CD4-positive, alpha-beta T cell treated with Interleukin-15 for 4 hours (primary cell): ENCODE data around the gene MLLT6.
A peak's percentile ranks its signal among the peaks of the same experiment; 100 is the strongest.
"Not testable (repeated sequence)": the region's sequence is repeated elsewhere in the genome, so short reads cannot be mapped to it uniquely, and the experiment has no call there.

Source experiments
- DNase-seq: peaks from one replicate; pipeline ENCODE4 v3.0.0-alpha.2; 2020; ENCODE audit warnings: low spot score

Gene MLLT6

DNA sequence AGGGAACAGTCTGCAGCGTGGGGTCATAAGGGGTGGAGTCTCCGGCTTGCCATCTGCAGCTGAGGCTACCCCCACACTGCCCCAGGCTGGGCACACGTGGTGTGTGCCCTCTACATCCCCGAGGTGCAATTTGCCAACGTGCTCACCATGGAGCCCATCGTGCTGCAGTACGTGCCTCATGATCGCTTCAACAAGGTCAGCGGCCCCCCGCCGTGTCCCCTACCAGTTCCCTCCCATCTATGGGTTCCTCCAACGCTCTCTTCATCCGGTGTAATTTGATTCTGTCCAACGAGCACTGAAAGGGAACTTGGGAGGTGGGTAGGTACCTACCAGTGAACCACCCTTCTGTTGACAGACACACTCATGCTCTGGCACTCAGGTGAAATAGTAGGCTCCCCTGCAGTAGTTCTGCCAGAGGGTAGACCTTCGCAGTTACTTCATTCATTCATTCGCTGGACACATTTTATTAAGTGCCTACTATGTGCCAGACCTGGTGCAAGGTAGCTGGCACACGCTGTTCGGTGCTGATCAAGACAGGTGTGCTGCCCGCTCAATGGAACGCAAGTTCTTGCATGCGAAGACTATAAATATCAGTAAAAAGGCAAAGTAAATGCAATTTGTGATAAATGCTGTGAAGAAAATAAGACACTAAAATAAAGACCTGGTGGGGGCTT lies 2.7 kb downstream of the MLLT6 start:
- no peak for DNase-seq

- DNase-seq = no peak
Observed at GRCh38 chr17:38709104-38709820, 4.2 kb downstream of the MLLT6 start.

DNA sequence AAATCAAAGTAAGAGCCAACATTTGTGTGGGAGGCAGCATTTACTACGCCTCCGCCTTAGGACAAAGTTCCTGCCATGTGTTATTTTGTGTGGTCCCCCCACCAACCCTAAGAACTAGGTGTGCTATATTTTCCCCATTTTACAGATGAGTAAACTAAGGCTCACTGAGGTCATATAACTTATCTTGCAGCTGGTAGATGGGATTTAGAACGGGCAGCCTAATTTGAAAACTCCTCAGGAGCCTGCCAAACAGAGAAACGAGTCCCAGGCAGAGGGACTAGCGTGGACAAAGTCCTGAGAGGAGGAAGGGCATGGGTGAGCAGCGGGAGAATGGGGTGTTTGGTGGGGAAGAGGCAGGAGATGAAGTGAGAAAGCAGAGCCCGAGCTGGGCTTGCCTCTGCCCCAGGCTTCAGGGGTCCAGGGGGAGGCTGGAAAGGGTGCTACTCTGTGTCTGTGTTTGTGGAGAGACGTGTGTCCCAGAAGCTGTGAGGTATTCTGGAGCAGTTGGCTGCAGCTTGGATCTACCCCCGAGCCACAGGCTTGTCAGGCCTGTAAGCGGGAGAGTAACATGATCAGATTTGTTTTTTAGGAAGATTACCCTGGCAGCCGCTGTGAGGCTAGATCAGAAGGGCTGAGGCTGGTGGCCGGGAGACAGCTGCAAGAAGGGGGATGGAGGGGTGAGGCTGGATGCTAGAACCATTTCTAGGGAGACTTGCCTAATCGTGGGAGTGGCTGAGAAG lies 5.0 kb downstream of the MLLT6 start:
- DNase-seq = no peak

GRCh38 chr17:38710604-38710962 lies 5.5 kb downstream of the MLLT6 start:
- no peak for DNase-seq

GRCh38 chr17:38710985-38711384 lies 5.9 kb downstream of the MLLT6 start:
- DNase-seq = no peak

- no peak for DNase-seq
Observed at GRCh38 chr17:38711792-38712571, 6.9 kb downstream of the MLLT6 start.

GRCh38 chr17:38712593-38712992 lies 7.5 kb downstream of the MLLT6 start:
- no peak for DNase-seq

DNA sequence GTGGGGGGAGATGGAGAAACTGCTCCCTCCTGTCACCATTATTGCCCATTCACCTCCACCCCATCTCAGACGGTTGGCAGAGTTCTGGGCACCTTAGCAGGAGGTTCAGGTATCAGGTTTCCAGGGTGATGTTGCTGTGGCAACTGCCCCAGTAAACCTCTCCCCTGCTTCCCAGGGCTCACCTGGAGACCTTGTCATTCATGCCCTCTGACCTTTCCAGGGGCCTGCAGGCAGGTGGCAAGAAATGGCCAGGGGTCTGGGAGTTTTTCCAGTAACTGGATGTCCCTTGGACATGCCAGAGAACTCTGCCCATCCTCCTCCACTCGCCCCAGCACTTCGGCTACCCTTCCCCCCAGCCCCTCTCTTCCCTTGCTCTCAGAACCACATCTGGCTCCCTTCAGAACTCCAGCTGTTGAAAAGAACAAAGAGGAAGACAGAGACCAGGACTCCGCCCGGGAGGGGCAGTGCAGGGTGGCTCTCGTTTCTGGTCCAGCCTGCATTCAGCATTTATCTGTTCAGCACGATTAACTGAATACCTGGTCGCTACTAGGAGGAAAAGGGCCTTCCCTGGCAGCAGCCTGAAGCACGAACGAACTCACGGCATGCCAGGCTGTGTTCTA lies 8.5 kb downstream of the MLLT6 start:
- DNase-seq = no peak

GRCh38 chr17:38715216-38715943 lies 10.3 kb downstream of the MLLT6 start:
- no peak for DNase-seq

- DNase-seq = no peak
Observed at GRCh38 chr17:38716368-38717005, 11.4 kb downstream of the MLLT6 start.

DNA sequence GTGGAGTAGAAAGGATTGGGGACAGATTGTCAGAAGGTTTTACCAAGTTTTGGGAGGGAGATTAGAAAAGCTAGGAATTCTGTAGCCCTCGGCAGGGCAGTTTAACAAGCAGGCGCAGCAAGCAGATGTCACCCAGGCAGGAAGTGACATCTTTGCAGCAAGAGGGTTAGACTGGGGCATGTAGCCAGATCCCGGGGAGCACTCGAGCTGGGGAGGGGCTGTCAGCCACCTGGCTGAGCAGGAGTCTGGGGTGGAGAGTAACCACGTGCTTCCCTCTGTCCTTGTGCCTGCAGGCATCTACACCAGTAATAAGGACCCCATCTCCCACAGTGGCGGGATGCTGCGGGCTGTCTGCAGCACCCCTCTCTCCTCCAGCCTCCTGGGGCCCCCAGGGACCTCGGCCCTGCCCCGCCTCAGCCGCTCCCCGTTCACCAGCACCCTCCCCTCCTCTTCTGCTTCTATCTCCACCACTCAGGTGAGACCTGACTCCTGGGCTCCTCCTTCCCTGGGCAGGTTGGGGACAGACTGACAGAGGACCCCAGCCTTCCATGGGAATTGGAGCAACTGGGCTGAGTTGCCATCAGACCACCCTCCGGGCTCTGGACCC lies 12.2 kb downstream of the MLLT6 start:
- no peak for DNase-seq

GRCh38 chr17:38719289-38719942 lies 14.3 kb downstream of the MLLT6 start:
- no peak for DNase-seq

- no peak for DNase-seq
Observed at GRCh38 chr17:38719943-38720641, 15.0 kb downstream of the MLLT6 start.

- DNase-seq = no peak
Observed at GRCh38 chr17:38720941-38721340, 15.9 kb downstream of the MLLT6 start.

- no peak for DNase-seq
Observed at GRCh38 chr17:38721802-38722201, 16.7 kb downstream of the MLLT6 start.

DNA sequence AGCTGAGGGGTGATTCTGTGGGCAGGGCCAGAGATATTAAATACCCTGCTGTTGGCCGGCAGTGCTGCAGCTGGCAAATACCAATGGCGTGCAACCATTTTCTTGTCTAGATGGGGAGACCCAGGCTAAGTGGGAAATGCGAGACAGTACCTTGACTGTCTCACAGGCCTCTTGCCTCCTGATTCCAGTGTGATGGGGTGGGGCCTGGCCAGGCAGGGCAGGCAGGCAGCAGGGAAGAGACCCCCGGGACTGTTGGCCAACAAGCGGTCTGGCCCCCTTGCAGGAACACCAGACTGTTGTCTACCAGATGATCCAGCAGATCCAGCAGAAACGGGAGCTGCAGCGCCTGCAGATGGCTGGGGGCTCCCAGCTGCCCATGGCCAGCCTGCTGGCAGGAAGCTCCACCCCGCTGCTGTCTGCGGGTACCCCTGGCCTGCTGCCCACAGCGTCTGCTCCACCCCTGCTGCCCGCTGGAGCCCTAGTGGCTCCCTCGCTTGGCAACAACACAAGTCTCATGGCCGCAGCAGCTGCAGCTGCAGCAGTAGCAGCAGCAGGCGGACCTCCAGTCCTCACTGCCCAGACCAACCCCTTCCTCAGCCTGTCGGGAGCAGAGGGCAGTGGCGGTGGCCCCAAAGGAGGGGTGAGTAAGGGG lies 19.4 kb downstream of the MLLT6 start:
- DNase-seq = no peak

DNA sequence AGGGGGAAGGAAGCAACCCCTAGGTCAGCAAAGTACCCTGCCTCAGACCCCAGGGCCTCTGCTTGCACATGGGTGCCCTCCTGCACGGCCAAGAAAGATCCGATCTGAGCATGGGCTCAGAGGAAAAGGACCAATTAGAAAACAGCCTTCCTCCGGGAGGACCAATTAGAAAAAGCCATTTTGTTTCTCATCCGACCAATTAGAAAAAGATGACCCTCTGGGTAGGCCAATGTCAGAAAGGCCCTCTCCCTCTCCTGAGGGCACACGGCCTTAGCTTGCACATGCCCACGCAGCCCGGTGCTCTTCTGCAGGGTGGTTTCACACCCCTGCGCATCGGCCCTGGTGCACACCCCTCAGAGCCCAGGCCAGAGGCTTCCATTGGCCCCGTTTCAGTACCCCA lies 20.0 kb downstream of the MLLT6 start:
- no peak for DNase-seq

- DNase-seq = not testable (repeated sequence)
Observed at GRCh38 chr17:38726145-38726544, 21.1 kb downstream of the MLLT6 start.

- peak; percentile 90 for DNase-seq
Observed at GRCh38 chr17:38727736-38728135, 22.7 kb downstream of the MLLT6 start.
